Fibroblast of lung (primary cell): ENCODE data around the gene LHFPL6.

Experiments
- EZH2 ChIP-seq: IDR thresholded peaks from 2 replicates; pipeline ENCODE4 v1.5.1; 2012; ENCODE audit warnings: low read length, control low read depth, mild to moderate bottlenecking; ENCODE audit errors: missing control alignments
- TF ChIP-seq, protein P1 (sequence below), 2 donors: IDR thresholded peaks in 1 of 2; conservative IDR thresholded peaks in 1 of 2; 1 replicate in 1 of 2; 2 replicates in 1 of 2; pipeline ENCODE4 v1.5.1; 2011 to 2012; ENCODE audit warnings: low read length in 2 of 2, control low read depth in 1 of 2, inconsistent platforms in 1 of 2, low read depth in 1 of 2, mild to moderate bottlenecking in 1 of 2

DNA sequence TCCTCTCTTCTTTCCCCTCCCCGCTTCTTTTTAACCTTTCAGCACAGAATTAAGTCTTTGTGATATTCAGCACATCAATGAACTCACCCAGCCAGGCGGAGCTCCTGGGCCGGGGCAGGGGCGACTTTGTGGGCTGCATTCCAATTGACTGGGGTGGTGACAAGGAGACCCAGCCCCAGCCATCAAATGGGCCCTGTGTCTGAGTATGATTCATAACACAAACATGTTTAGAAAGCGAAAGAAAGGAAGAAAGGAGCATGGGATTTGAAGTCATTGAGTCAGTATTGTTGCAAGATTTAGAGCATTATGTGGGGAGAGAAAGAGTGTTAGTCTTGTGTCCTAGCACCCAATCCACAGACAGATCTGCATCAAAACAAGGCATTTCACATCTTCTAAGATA is 185.3 kb downstream of the LHFPL6 start:
- TF ChIP-seq, protein P1, sequence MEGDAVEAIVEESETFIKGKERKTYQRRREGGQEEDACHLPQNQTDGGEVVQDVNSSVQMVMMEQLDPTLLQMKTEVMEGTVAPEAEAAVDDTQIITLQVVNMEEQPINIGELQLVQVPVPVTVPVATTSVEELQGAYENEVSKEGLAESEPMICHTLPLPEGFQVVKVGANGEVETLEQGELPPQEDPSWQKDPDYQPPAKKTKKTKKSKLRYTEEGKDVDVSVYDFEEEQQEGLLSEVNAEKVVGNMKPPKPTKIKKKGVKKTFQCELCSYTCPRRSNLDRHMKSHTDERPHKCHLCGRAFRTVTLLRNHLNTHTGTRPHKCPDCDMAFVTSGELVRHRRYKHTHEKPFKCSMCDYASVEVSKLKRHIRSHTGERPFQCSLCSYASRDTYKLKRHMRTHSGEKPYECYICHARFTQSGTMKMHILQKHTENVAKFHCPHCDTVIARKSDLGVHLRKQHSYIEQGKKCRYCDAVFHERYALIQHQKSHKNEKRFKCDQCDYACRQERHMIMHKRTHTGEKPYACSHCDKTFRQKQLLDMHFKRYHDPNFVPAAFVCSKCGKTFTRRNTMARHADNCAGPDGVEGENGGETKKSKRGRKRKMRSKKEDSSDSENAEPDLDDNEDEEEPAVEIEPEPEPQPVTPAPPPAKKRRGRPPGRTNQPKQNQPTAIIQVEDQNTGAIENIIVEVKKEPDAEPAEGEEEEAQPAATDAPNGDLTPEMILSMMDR (conservative IDR thresholded peaks at IDR 0.05 in 1 of 2, IDR thresholded peaks at IDR 0.05 in 1 of 2; ENCODE audit: low read depth in 1 of 2, low read length in 2 of 2), result no peak
- no peak for TF ChIP-seq EZH2
